Lung (tissue), 12 donors: ENCODE results near the gene PLEKHG4. TPM values are rescaled to one million over a fixed set of nuclear protein-coding genes. Genes with fewer than 3 reads are reported as not detected.
A peak's percentile ranks its signal among the peaks of the same experiment; 100 is the strongest.

Experiments
- ATAC-seq: fragments of 200-7000 bp; cut with Tn5 transposase; one replicate; pipeline ENCODE4 v1.9.1; 2020; ENCODE audit warnings: moderate number of reproducible peaks; ENCODE audit not compliant: insufficient read depth, low FRiP score
- DNase-seq, 3 donors: peaks; one replicate each; pipeline ENCODE4 v3.0.0-alpha.2; 2013 to 2017
- H3K27ac ChIP-seq, 2 donors: one replicate each; pipeline ENCODE4 v1.5.1; 2013; ENCODE audit warnings: mild to moderate bottlenecking in 2 of 2, moderate library complexity in 2 of 2, control low read depth in 1 of 2, inconsistent platforms in 1 of 2, low read depth in 1 of 2, low read length in 1 of 2
- H3K27me3 ChIP-seq, 3 donors: one replicate each; pipeline ENCODE4 v1.5.1; 2013; ENCODE audit warnings: low read length in 2 of 3; ENCODE audit not compliant: control insufficient read depth in 3 of 3, insufficient read depth in 3 of 3
- H3K36me3 ChIP-seq, 4 donors: one replicate each; pipeline ENCODE4 v1.5.1; 2013; ENCODE audit warnings: low read length in 4 of 4, mild to moderate bottlenecking in 1 of 4, moderate library complexity in 1 of 4; ENCODE audit not compliant: control insufficient read depth in 4 of 4, insufficient read depth in 4 of 4
- H3K4me1 ChIP-seq, 5 donors: one replicate each; pipeline ENCODE4 v1.5.1; 2013; ENCODE audit warnings: low read length in 5 of 5, mild to moderate bottlenecking in 2 of 5, moderate library complexity in 1 of 5; ENCODE audit not compliant: control insufficient read depth in 5 of 5, insufficient read depth in 5 of 5
- H3K4me3 ChIP-seq: one replicate; pipeline ENCODE4 v1.5.1; 2013; ENCODE audit warnings: mild to moderate bottlenecking, control low read depth, moderate library complexity
- H3K9ac ChIP-seq, 2 donors: one replicate each; pipeline ENCODE4 v1.5.1; 2013; ENCODE audit warnings: low read length in 2 of 2, control low read depth in 1 of 2; ENCODE audit not compliant: insufficient read depth in 1 of 2
- H3K9me3 ChIP-seq, 4 donors: one replicate each; pipeline ENCODE4 v1.5.1; 2013; ENCODE audit warnings: low read length in 3 of 4, mild to moderate bottlenecking in 1 of 4, moderate library complexity in 1 of 4; ENCODE audit not compliant: control insufficient read depth in 4 of 4, insufficient read depth in 3 of 4
- CTCF ChIP-seq: IDR thresholded peaks from 2 replicates; pipeline ENCODE4 v1.5.1; 2012; ENCODE audit warnings: mild to moderate bottlenecking; ENCODE audit errors: control extremely low read depth, extremely low read depth
- WGBS, 2 donors: extraction: QIAGEN DNeasy Blood & Tissue Kit; methylation state at CpG; one replicate each; pipeline ENCODE4 v1.1.7; 2013; 5-methylcytosine and 5-hydroxymethylcytosine counted together
- polyA plus RNA-seq, 2 donors: library from polyadenylated mRNA; stranded (reverse); fragments of 200-250 nt; gene quantifications; one replicate each; pipeline ENCODE4 v1.2.1, GENCODE V29; 2013
- total RNA-seq, 2 donors: library from RNA; depleted of rRNA in 1 of 2; stranded (reverse); fragments of >200 nt in 1 of 2; gene quantifications; one replicate each; pipeline ENCODE4 v1.2.1, GENCODE V29; 2014 to 2021
- donor health status: control.
- donor health status: control.
- donor health status: Bipolar disorder and iron deficiency.
- donor health status: healthy.
- donor health status: DM: yes; HTN: yes; CAD: no.

Gene PLEKHG4
- total and polyA plus RNA-seq, 4 donors, result 9.0 to 26.9 (median 17.1) TPM

- no peak for TF ChIP-seq CTCF
- no peak for ATAC-seq
- H3K9ac ChIP-seq, result no peak overlapping the region
- H3K4me1 ChIP-seq, result peaks cover 0 to 8% (median 2%) of the 10 kb centered on the region in 5 donors
- H3K27ac ChIP-seq, result no peak overlapping the region
- H3K4me3 ChIP-seq, result no peak overlapping the region
- H3K9me3 ChIP-seq, result no peaks in the 10 kb centered on the region
- no peaks in the 10 kb centered on the region for H3K36me3 ChIP-seq
- DNase-seq, result no peak
- H3K27me3 ChIP-seq, result no peaks in the 10 kb centered on the region
- WGBS, 2 donors, result 90 to 96% methylated on average over 4 of the region's 4 CpGs
Measured at GRCh38 chr16:67294171-67294757, 14.9 kb downstream of the PLEKHG4 start.

GRCh38 chr16:67294938-67295361, 15.6 kb downstream of the PLEKHG4 start:
- Histone ChIP-seq H3K4me1 (peaks cover 0 to 8% (median 2%) of the 10 kb centered on the region in 5 donors), H3K36me3 (no peaks in the 10 kb centered on the region), H3K9ac (no peak overlapping the region), H3K4me3 (no peak overlapping the region), H3K27ac (no peak overlapping the region), H3K9me3 (no peaks in the 10 kb centered on the region), H3K27me3 (no peaks in the 10 kb centered on the region)
- DNase-seq (peak in 2 of 3 donors; percentile 30 to 35), ATAC-seq (no peak)
- 67 to 78% methylated on average over 7 of the region's 7 CpGs for WGBS, 2 donors
- TF ChIP-seq CTCF, result no peak

GRCh38 chr16:67296420-67296819, 17.1 kb downstream of the PLEKHG4 start:
- Histone ChIP-seq H3K27me3 (no peaks in the 10 kb centered on the region), H3K9me3 (no peaks in the 10 kb centered on the region), H3K36me3 (no peaks in the 10 kb centered on the region), H3K27ac (no peak overlapping the region), H3K9ac (no peak overlapping the region), H3K4me1 (peaks cover 0 to 10% (median 2%) of the 10 kb centered on the region in 5 donors), H3K4me3 (no peak overlapping the region)
- DNase-seq (no peak), ATAC-seq (no peak)
- WGBS, 2 donors, result 58 to 71% methylated on average over 3 of the region's 3 CpGs
- no peak for TF ChIP-seq CTCF

- no peak for DNase-seq
- no peak overlapping the region for H3K27ac ChIP-seq
- 96 to 98% methylated on average over 9 of the region's 9 CpGs for WGBS, 2 donors
Measured at GRCh38 chr16:67298277-67298676, 18.9 kb downstream of the PLEKHG4 start.

More at GRCh38 chr16:67298277-67298676, 18.9 kb downstream of the PLEKHG4 start:
- no peak for ATAC-seq
- Histone ChIP-seq H3K36me3 (no peaks in the 10 kb centered on the region), H3K4me1 (peaks cover 0 to 13% (median 3%) of the 10 kb centered on the region in 5 donors), H3K9me3 (no peaks in the 10 kb centered on the region), H3K27me3 (no peaks in the 10 kb centered on the region), H3K4me3 (no peak overlapping the region), H3K9ac (no peak overlapping the region)
- TF ChIP-seq CTCF, result no peak
